Cardiac fibroblast (primary cell): ENCODE data around the gene ASIC3.

Experiments
- DNase-seq, 2 donors: peaks; one replicate each; pipeline versions ENCODE4 v3.0.0 to v3.0.0-alpha.2; 2010; ENCODE audit warnings: low read depth in 2 of 2
- H3K4me3 ChIP-seq, 2 donors: replicated peaks in 1 of 2; 1 replicate in 1 of 2; 2 replicates in 1 of 2; pipeline ENCODE4 v1.5.1; 2011; ENCODE audit warnings: low read depth in 2 of 2, low read length in 2 of 2, mild to moderate bottlenecking in 2 of 2, moderate library complexity in 1 of 2
- TF ChIP-seq, protein P1 (sequence below): IDR thresholded peaks from one replicate; pipeline ENCODE4 v1.5.1; 2011; ENCODE audit warnings: low read depth, mild to moderate bottlenecking, low read length, inconsistent platforms

ASIC3 gene

GRCh38 chr7:151017953-151018420 is 30.3 kb upstream of the ASIC3 start:
- TF ChIP-seq, protein P1, sequence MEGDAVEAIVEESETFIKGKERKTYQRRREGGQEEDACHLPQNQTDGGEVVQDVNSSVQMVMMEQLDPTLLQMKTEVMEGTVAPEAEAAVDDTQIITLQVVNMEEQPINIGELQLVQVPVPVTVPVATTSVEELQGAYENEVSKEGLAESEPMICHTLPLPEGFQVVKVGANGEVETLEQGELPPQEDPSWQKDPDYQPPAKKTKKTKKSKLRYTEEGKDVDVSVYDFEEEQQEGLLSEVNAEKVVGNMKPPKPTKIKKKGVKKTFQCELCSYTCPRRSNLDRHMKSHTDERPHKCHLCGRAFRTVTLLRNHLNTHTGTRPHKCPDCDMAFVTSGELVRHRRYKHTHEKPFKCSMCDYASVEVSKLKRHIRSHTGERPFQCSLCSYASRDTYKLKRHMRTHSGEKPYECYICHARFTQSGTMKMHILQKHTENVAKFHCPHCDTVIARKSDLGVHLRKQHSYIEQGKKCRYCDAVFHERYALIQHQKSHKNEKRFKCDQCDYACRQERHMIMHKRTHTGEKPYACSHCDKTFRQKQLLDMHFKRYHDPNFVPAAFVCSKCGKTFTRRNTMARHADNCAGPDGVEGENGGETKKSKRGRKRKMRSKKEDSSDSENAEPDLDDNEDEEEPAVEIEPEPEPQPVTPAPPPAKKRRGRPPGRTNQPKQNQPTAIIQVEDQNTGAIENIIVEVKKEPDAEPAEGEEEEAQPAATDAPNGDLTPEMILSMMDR: peak; percentile 95
- DNase-seq: peak; percentile 43 to 54
- peak overlapping the region; percentile 28 to 41 for H3K4me3 ChIP-seq

DNA sequence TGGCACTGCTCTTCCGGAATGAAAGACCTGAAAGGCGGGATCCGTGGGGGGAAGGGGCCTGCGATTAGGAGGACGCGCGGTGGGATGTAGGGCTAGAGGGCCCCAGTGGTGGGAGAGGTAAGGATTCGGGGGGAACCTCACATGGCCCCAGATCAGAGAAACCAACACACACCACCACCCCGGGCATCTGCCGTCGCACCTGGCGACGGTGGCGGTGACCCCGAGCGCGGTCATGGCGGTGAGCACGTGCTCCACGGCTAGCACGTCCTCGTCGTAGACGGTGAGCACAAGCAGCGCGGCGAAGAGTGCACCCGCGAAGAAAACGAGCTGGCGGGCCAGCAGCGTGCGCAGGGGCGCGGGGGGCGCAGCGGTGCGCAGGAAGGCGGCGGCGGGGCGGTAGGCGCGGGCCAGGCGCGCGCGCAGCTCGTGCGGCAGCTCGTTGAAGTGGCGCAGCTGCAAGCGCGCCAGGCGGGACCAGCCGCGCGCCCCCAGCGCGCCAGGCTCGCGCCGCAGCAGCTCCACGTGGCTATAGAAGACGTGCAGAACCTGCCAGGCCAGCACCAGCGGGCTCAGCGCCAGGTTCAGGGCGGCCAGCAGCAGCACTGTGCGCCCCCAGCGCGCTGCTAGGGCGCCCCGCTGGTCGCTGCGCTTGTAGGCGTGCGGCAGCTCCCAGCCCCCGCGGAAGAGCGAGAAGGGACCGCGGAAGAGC is 29.8 kb upstream of the ASIC3 start:
- peak in 1 of 2 donors; percentile 27 for DNase-seq

DNA sequence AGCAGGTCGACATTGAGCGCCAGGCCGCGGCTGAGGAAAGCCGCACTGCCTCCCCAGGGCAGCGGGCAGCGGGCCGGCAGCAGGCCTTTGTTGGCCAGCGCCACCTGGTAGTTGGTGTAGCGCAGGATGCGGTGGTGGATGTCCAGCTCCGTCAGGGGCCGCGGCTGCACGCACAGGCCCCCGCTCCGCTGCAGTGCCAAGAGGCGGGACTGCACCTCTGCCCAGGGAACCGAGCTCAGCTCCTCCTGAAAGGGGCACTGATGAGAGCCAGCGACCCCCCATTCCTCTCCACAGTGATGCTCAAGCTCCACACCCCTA is 29.2 kb upstream of the ASIC3 start:
- H3K4me3 ChIP-seq: peak overlapping the region in 1 of 2 donors; percentile 18
- TF ChIP-seq, protein P1: no peak
- DNase-seq: no peak

More for the DNA sequence above, 29.8 kb upstream of the ASIC3 start:
- TF ChIP-seq, protein P1: no peak
- H3K4me3 ChIP-seq: peak overlapping the region; percentile 28 to 41

DNA sequence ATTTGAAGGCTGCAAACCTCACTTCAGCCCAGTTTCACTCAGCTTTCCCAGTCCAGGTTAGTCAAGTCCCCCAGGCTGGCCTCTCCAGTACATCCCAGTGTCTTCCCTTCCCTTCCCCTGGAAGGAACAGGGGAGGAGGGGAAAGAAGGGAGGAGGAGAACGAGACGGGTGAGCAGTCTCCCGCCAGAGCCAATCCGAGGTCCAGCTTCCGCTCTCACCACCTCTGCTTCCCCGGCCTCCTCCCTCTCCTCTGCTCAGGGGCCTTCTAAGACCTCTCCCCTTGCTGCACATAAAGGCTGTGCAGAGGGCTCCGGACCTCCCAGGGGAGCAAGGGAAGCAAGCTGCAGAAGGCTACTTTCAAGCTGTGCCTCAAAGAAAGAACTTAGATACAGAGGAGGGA is 28.1 kb upstream of the ASIC3 start:
- DNase-seq: no peak
- TF ChIP-seq, protein P1: no peak
- H3K4me3 ChIP-seq: no peak overlapping the region

DNA sequence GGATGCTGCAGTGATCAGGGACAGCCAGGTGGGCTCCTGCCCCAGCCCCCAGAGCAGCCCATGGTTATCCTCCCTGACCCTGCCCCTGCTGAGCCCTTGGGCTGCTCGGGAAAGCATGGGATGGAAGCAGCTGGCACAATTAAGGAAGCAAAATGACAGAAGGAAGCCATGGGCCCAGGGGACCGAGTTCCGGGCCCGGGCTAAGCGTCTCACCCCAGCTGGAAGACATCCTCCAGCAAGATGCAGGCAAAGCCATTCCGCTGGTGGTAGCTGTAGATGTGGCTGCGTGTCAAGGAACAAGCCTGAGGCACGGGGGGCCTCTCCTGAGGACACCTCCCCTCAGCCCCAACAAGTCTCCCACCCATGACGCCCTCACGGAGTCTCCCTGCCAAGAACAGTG is 25.1 kb upstream of the ASIC3 start:
- no peak for DNase-seq
- H3K4me3 ChIP-seq: no peak overlapping the region
- TF ChIP-seq, protein P1: no peak

GRCh38 chr7:151024435-151025056 is 23.8 kb upstream of the ASIC3 start, which contains the start of gene ATG9B:
ATG9B (minus strand) TSS chr7:151024494; CDS start chr7:151024423, 71 bp downstream.
- TF ChIP-seq, protein P1: no peak
- no peak for DNase-seq
- no peak within 1 kb of the TSS for H3K4me3 ChIP-seq
